Vagina (tissue), 2 donors: ENCODE results near the gene TNFAIP8L1.

Source experiments
- CTCF ChIP-seq, 3 experiments: fragments of 450-650 bp in 2 of 3; fragments of 200-600 bp in 1 of 3; sonication (generic) in 1 of 3; IDR thresholded peaks; one replicate each; pipeline ENCODE4 v1.5.1; 2017 to 2019; ENCODE audit warnings: antibody characterized with exemption in 3 of 3, mild to moderate bottlenecking in 2 of 3, moderate library complexity in 2 of 3
- POLR2A ChIP-seq, 2 donors: fragments of 450-650 bp; IDR thresholded peaks; one replicate each; pipeline ENCODE4 v1.6.1; 2017; ENCODE audit warnings: antibody characterized with exemption in 2 of 2, mild to moderate bottlenecking in 2 of 2, moderate library complexity in 2 of 2
- POLR2AphosphoS5 ChIP-seq, 2 donors: sonication (generic); formaldehyde crosslinking; IDR thresholded peaks; one replicate each; pipeline ENCODE4 v1.9.0; 2017; ENCODE audit warnings: antibody characterized with exemption in 2 of 2, mild to moderate bottlenecking in 2 of 2, low read depth in 1 of 2; ENCODE audit not compliant: insufficient read depth in 1 of 2

- TF ChIP-seq CTCF (IDR thresholded peaks at IDR 0.05) (no peak), POLR2AphosphoS5 (IDR thresholded peaks at IDR 0.05; ENCODE audit: insufficient read depth in 1 of 2, low read depth in 1 of 2) (no peak), POLR2A (IDR thresholded peaks at IDR 0.05) (no peak)
These were observed 45.2 kb downstream of the TNFAIP8L1 start for GRCh38 chr19:4684312-4685095.
